Measurements from ENCODE around the gene PVALEF. TPM values are rescaled to one million over a fixed set of nuclear protein-coding genes. Genes with fewer than 3 reads are reported as not detected.

Gene PVALEF
- total and polyA plus RNA-seq, 2 of the 8 experiments (the other 6 are each of a cell fraction or from before 2014, with no cell fraction given) = 0.03 TPM; not detected in 1

DNA sequence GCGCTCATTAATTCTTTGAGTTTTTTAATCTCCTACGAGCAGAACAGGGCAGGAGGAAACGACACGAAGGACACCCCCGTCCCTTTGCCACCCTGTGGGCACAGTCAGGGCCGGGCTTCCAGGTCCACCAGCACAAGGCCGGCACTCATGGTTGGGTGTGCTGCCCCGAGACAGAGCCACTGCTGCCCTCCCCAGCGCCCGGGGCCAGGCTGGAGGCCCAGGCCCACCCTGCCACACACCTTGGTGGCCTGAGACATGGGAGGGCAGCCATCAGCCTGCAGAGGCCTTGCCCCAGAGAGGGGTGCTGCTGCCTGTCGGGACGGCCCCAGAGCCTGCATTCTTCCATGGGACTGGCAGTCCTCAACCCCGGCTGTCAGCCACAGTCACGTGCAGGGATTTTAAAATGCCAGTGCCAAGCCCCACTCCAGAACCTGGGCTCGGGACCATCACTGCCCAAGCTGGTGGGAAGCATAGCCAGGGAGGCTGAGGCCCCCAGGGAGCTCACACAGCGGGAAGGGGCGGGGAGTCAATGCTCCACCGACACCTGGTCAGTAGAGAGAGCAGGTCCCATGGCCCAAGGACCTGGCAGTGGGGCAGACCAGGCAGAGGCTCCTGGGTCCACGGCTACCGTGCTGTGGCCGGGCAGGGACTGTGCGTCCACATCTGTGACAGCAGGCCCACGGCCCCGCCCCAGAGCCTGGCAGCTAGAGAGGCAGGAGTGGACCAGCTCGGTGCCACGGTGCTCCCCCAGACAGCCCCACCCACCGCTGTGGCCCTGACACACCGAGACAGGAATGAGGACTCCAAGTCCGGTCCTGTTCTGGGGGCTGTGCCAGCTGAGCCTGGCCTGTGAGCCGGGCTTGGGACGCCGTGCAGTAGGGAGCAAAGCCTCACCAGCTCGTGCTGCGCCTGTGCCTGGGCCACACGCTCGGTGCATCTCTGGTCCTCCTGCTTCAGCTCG is 29.9 kb downstream of the PVALEF start:
- Histone ChIP-seq H3K79me2 (ENCODE audit: control insufficient read depth in 1 of 2, insufficient read depth in 2 of 2, low read length in 2 of 2) (no peaks in the 10 kb centered on the region), H3K27me3 (replicated peaks in 1 of 4; ENCODE audit: control insufficient read depth in 3 of 4, extremely low read depth in 1 of 4, insufficient read depth in 3 of 4, low read length in 3 of 4) (no peaks in the 10 kb centered on the region), H2BK120ac (replicated peaks; ENCODE audit: low read depth, low read length) (no peak overlapping the region), H4K20me1 (replicated peaks in 1 of 2; ENCODE audit: control insufficient read depth in 1 of 2, insufficient read depth in 2 of 2, low read length in 2 of 2) (peaks cover 0 to 4% of the 10 kb centered on the region in 2 experiments), H2BK12ac (ENCODE audit: low read depth, low read length) (no peak overlapping the region), H3K4ac (replicated peaks; ENCODE audit: insufficient read length, low read depth, low read length) (no peak overlapping the region), H3K4me3 (ENCODE audit: extremely low read depth in 1 of 4, insufficient read depth in 2 of 4, low read depth in 3 of 4, low read length in 4 of 4) (no peak overlapping the region), H3K23me2 (ENCODE audit: low read depth, low read length) (no peaks in the 10 kb centered on the region), H3K18ac (ENCODE audit: extremely low read depth, low read length) (no peak overlapping the region), H3K27ac (ENCODE audit: low read depth, low read length) (no peak overlapping the region), H3K4me1 (replicated peaks in 1 of 4; ENCODE audit: control insufficient read depth in 3 of 4, insufficient read depth in 4 of 4, low read length in 3 of 4) (no peaks in the 10 kb centered on the region), H3K4me2 (ENCODE audit: insufficient read depth in 1 of 2, low read depth in 2 of 2, low read length in 2 of 2) (no peak overlapping the region), H3K9me3 (ENCODE audit: insufficient read depth in 2 of 2, low read depth in 1 of 2, low read length in 1 of 2) (no peaks in the 10 kb centered on the region), H3K14ac (ENCODE audit: insufficient read length) (no peak overlapping the region), H4K5ac (ENCODE audit: insufficient read length, low read depth, low read length) (no peak overlapping the region), H2AFZ (ENCODE audit: low read length) (no peak overlapping the region), H3K56ac (replicated peaks; ENCODE audit: insufficient read length, low read depth, low read length) (no peak overlapping the region), H4K8ac (ENCODE audit: extremely low read depth, insufficient read depth, low read length) (peak overlapping the region; percentile 51; the same call in 1 of the 2 replicates), H4K91ac (replicated peaks; ENCODE audit: insufficient read length, low read length) (no peak overlapping the region), H3K23ac (ENCODE audit: insufficient read length) (no peak overlapping the region), H3K36me3 (ENCODE audit: control insufficient read depth in 2 of 4, insufficient read depth in 4 of 4, low read length in 3 of 4) (peaks cover 0 to 33% (median 4%) of the 10 kb centered on the region in 4 experiments; a peak in 2 of 8 replicates), H2BK20ac (ENCODE audit: low read length) (no peak overlapping the region), H2BK15ac (ENCODE audit: low read length) (no peak overlapping the region), H3K9ac (replicated peaks in 1 of 4; ENCODE audit: extremely low read depth in 1 of 4, low read depth in 3 of 4, low read length in 3 of 4) (no peak overlapping the region), H2BK5ac (ENCODE audit: low read depth, low read length) (no peak overlapping the region), H3K79me1 (ENCODE audit: low read depth, low read length) (no peaks in the 10 kb centered on the region), H2AK5ac (ENCODE audit: low read depth, low read length) (no peak overlapping the region)
- DNase-seq (ENCODE audit: low read depth in 1 of 2, low spot score in 2 of 2) (no peak), FAIRE-seq (no peak)
- POLR2A ChIA-PET (ENCODE audit: partially characterized antibody) = no interaction called here
- CTCF ChIA-PET (ENCODE audit: partially characterized antibody) = interaction anchor here (0.7 to 3.7 kb wide), 3 partner anchors 45 to 60 kb away, joined by 3 to 16 read pairs (median 4); no protein-coding TSS in a partner anchor
- 90% methylated on average over 37 of the region's 37 CpGs; no CpG with 5 or more reads in 1 of the 2 experiments for WGBS, 2 experiments (ENCODE audit: extremely low coverage in 1 of 2, insufficient coverage in 1 of 2, insufficient read length in 1 of 2, insufficient replicate concordance in 2 of 2, low coverage in 1 of 2, low lambda C conversion rate in 2 of 2, missing lambda C conversion rate in 1 of 2)
- TF ChIP-seq SRF (IDR thresholded peaks at IDR 0.05; ENCODE audit: low read depth, low read length) (no peak), CTCF (IDR thresholded peaks at IDR 0.05; ENCODE audit: control extremely low read depth in 1 of 3, insufficient read depth in 1 of 3, low read depth in 1 of 3, low read length in 3 of 3) (no peak), MAFK (IDR thresholded peaks at IDR 0.05; ENCODE audit: low read depth, low read length) (no peak), TAF7 (optimal IDR thresholded peaks at IDR 0.05; ENCODE audit: borderline replicate concordance, low read depth, low read length) (no peak), SP2 (IDR thresholded peaks at IDR 0.05; ENCODE audit: low read length) (no peak), HDAC6 (IDR thresholded peaks at IDR 0.05; ENCODE audit: low read depth, low read length) (no peak), SUZ12 (IDR thresholded peaks at IDR 0.05; ENCODE audit: low read length) (no peak)
- TF ChIP-seq, protein P1, sequence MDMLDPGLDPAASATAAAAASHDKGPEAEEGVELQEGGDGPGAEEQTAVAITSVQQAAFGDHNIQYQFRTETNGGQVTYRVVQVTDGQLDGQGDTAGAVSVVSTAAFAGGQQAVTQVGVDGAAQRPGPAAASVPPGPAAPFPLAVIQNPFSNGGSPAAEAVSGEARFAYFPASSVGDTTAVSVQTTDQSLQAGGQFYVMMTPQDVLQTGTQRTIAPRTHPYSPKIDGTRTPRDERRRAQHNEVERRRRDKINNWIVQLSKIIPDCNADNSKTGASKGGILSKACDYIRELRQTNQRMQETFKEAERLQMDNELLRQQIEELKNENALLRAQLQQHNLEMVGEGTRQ (IDR thresholded peaks at IDR 0.05; ENCODE audit: low read length) = no peak
